ENCODE measurements around the gene CREG1. TPM values are rescaled to one million over a fixed set of nuclear protein-coding genes. Genes with fewer than 3 reads are reported as not detected.

CREG1 gene
- polyA plus RNA-seq, 1 donor from 2014 or later = 62.9 TPM

DNA sequence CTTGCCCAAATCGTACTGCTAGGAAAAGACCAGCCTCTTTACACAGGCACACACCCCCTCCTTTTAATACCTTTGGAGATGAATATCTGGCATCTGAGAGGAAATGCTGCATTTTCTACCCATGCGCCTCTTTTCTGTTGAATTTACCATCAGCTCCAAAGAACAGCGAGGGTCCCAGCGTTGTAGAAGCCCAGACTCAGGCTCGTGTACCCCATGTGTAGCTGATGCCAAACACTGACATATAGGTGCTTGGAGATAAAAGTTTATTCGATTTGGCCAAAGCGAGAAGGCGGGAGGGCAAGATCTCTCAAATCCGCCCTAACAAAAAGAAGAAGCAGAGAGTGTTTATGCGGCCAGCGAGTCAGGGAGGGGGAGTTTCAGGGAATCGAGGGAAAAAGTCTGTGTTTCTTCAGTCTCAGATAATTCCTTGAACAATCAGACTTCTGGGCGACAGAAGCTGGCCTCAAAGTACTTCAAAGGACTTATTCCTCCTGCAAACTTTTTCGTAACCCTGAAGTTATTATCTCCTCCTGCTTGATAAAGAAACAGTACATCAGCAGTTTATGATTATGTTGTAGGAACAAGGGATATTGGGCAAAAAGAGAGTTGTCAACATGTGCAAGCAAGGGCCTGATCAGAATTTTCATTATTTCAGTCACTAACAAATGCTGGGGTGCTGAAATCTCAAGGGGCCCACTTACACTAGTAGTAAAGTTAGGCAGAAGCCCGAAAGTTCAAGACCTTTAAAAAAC, 642 bp upstream of the CREG1 start:
- H3K79me2 ChIP-seq (replicated peaks; ENCODE audit: insufficient read depth, low read length) = no peaks in the 10 kb centered on the region
- H3K9me3 ChIP-seq (ENCODE audit: low read length) = no peaks in the 10 kb centered on the region
- H3K4me3 ChIP-seq (ENCODE audit: low read length) = peak overlapping the region; percentile 90
- no peaks in the 10 kb centered on the region for H3K9me2 ChIP-seq (ENCODE audit: insufficient read depth, low read length)
- no peaks in the 10 kb centered on the region for H3K27me3 ChIP-seq (ENCODE audit: insufficient read depth, low read depth, low read length)
- no peak for TF ChIP-seq EP300 (conservative IDR thresholded peaks at IDR 0.05; ENCODE audit: poor library complexity, severe bottlenecking)
- TF ChIP-seq EZH2 (IDR thresholded peaks at IDR 0.05; ENCODE audit: borderline replicate concordance, insufficient read depth, low read length, poor library complexity, severe bottlenecking) = no peak
- TF ChIP-seq, protein P1, sequence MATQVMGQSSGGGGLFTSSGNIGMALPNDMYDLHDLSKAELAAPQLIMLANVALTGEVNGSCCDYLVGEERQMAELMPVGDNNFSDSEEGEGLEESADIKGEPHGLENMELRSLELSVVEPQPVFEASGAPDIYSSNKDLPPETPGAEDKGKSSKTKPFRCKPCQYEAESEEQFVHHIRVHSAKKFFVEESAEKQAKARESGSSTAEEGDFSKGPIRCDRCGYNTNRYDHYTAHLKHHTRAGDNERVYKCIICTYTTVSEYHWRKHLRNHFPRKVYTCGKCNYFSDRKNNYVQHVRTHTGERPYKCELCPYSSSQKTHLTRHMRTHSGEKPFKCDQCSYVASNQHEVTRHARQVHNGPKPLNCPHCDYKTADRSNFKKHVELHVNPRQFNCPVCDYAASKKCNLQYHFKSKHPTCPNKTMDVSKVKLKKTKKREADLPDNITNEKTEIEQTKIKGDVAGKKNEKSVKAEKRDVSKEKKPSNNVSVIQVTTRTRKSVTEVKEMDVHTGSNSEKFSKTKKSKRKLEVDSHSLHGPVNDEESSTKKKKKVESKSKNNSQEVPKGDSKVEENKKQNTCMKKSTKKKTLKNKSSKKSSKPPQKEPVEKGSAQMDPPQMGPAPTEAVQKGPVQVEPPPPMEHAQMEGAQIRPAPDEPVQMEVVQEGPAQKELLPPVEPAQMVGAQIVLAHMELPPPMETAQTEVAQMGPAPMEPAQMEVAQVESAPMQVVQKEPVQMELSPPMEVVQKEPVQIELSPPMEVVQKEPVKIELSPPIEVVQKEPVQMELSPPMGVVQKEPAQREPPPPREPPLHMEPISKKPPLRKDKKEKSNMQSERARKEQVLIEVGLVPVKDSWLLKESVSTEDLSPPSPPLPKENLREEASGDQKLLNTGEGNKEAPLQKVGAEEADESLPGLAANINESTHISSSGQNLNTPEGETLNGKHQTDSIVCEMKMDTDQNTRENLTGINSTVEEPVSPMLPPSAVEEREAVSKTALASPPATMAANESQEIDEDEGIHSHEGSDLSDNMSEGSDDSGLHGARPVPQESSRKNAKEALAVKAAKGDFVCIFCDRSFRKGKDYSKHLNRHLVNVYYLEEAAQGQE (IDR thresholded peaks at IDR 0.05; ENCODE audit: borderline replicate concordance) = no peak
- no peak for TF ChIP-seq MXI1 (conservative IDR thresholded peaks at IDR 0.05; ENCODE audit: poor library complexity, severe bottlenecking)
- TF ChIP-seq SMC3 (conservative IDR thresholded peaks at IDR 0.05; ENCODE audit: poor library complexity) = no peak
- TF ChIP-seq TAF1 (IDR thresholded peaks at IDR 0.05; ENCODE audit: low read depth) = no peak
- no peak for TF ChIP-seq POLR2AphosphoS5 (IDR thresholded peaks at IDR 0.05)
- TF ChIP-seq RAD21 (conservative IDR thresholded peaks at IDR 0.05) = no peak
- TF ChIP-seq, protein P2, sequence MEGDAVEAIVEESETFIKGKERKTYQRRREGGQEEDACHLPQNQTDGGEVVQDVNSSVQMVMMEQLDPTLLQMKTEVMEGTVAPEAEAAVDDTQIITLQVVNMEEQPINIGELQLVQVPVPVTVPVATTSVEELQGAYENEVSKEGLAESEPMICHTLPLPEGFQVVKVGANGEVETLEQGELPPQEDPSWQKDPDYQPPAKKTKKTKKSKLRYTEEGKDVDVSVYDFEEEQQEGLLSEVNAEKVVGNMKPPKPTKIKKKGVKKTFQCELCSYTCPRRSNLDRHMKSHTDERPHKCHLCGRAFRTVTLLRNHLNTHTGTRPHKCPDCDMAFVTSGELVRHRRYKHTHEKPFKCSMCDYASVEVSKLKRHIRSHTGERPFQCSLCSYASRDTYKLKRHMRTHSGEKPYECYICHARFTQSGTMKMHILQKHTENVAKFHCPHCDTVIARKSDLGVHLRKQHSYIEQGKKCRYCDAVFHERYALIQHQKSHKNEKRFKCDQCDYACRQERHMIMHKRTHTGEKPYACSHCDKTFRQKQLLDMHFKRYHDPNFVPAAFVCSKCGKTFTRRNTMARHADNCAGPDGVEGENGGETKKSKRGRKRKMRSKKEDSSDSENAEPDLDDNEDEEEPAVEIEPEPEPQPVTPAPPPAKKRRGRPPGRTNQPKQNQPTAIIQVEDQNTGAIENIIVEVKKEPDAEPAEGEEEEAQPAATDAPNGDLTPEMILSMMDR (IDR thresholded peaks at IDR 0.05; ENCODE audit: poor library complexity, severe bottlenecking) = no peak
- H3K27ac ChIP-seq (ENCODE audit: low read length) = peak overlapping the region; percentile 32
- peak overlapping the region; percentile 75 for H2AFZ ChIP-seq (ENCODE audit: low read depth, low read length)
- peak overlapping the region; percentile 98 for H3K4me2 ChIP-seq (ENCODE audit: low read length)
- H3F3A ChIP-seq (ENCODE audit: insufficient read depth, low read length, poor library complexity, severe bottlenecking) = no peaks in the 10 kb centered on the region
- H4K20me1 ChIP-seq (ENCODE audit: insufficient read depth) = no peaks in the 10 kb centered on the region
- no peaks in the 10 kb centered on the region for H3K36me3 ChIP-seq (ENCODE audit: insufficient read depth, low read length)
- H3K9ac ChIP-seq (ENCODE audit: low read length) = peak overlapping the region; percentile 48

DNA sequence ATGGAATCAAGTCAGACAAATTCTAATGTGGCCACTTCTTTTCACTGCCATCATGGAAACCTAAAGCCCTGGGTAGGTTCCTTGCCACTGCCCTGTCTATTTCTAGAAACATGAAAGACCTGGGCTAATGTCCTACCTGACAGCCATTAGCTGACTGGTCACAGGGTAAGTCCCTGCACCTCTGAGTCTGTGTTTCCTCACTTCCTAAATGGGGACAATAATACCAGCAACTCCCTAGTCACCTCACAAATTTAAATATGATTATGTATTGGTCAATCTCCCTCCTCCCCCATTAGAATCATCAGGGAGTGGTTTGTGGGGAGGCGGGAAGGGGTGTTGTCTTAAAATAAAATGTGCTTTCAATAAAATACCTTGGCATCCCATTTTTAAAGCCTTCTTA, 2.2 kb downstream of the CREG1 start:
- Histone ChIP-seq H3K36me3 (ENCODE audit: insufficient read depth, low read length) (no peaks in the 10 kb centered on the region), H3K9ac (ENCODE audit: low read length) (no peak overlapping the region), H3K4me3 (ENCODE audit: low read length) (no peak overlapping the region), H3F3A (ENCODE audit: insufficient read depth, low read length, poor library complexity, severe bottlenecking) (no peaks in the 10 kb centered on the region), H3K27me3 (ENCODE audit: insufficient read depth, low read depth, low read length) (no peaks in the 10 kb centered on the region), H3K9me3 (ENCODE audit: low read length) (no peaks in the 10 kb centered on the region), H3K27ac (ENCODE audit: low read length) (no peak overlapping the region), H3K9me2 (ENCODE audit: insufficient read depth, low read length) (no peaks in the 10 kb centered on the region), H3K79me2 (replicated peaks; ENCODE audit: insufficient read depth, low read length) (no peaks in the 10 kb centered on the region), H3K4me2 (ENCODE audit: low read length) (no peak overlapping the region), H2AFZ (ENCODE audit: low read depth, low read length) (no peak overlapping the region), H4K20me1 (ENCODE audit: insufficient read depth) (no peaks in the 10 kb centered on the region)
- TF ChIP-seq, protein P1 (IDR thresholded peaks at IDR 0.05; ENCODE audit: borderline replicate concordance) = no peak
- TF ChIP-seq TAF1 (IDR thresholded peaks at IDR 0.05; ENCODE audit: low read depth) (no peak), POLR2AphosphoS5 (IDR thresholded peaks at IDR 0.05) (no peak), RAD21 (conservative IDR thresholded peaks at IDR 0.05) (no peak), MXI1 (conservative IDR thresholded peaks at IDR 0.05; ENCODE audit: poor library complexity, severe bottlenecking) (no peak), EZH2 (IDR thresholded peaks at IDR 0.05; ENCODE audit: borderline replicate concordance, insufficient read depth, low read length, poor library complexity, severe bottlenecking) (no peak), SMC3 (conservative IDR thresholded peaks at IDR 0.05; ENCODE audit: poor library complexity) (no peak), EP300 (conservative IDR thresholded peaks at IDR 0.05; ENCODE audit: poor library complexity, severe bottlenecking) (no peak)
- TF ChIP-seq, protein P2 (IDR thresholded peaks at IDR 0.05; ENCODE audit: poor library complexity, severe bottlenecking) = no peak
